ENCODE results near the gene APOA4.

DNA sequence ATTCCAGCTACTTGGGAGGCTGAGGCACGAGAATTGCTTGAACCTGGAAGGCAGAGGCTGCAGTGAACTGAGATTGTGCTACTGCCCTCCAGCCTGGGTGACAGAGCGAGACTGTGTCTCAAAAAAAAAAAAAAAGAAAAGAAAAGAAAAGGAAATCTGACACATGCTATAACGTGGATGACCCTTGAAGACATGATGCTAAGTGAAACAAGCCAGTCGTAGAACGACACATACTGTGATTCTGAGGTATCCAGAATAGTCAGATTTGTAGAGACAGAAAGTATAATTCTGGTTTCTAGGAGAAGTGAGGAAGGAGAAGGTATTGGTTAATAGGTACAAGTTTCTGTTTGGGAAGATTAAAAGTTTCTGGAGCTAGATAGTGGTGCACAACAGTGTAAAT lies 24.7 kb downstream of the APOA4 start:
- TF ChIP-seq CREM (IDR thresholded peaks at IDR 0.05) = no peak
- no peak for TF ChIP-seq CREM (CRISPR knock-in tag; IDR thresholded peaks at IDR 0.05)
- no peak for TF ChIP-seq PRDM10 (CRISPR knock-in tag; IDR thresholded peaks at IDR 0.05; ENCODE audit: low read depth)
- TF ChIP-seq MYC (CRISPR knock-in tag; IDR thresholded peaks at IDR 0.05; ENCODE audit: borderline replicate concordance) = no peak
- TF ChIP-seq, protein P1, sequence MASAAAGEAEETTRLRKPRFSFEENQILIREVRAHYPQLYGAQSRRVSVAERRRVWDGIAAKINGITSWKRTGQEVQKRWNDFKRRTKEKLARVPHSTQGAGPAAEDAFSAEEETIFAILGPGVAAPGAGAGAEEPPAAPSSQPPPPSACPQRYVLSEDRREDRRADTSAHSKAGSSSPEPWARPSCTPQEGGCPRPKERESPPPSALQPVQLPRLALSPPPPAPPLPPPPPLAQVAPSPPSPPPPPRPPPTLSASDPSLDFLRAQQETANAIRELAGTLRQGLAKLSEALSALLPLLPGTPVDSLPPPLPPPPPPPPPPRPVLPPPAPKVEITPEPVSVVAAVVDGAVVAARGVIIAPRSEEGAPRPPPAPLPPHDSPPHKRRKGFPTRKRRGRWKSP (CRISPR knock-in tag; IDR thresholded peaks at IDR 0.05) = no peak
- TF ChIP-seq CTCF (CRISPR knock-in tag; IDR thresholded peaks at IDR 0.05) = no peak
- TF ChIP-seq JUND (CRISPR knock-in tag; IDR thresholded peaks at IDR 0.05) = no peak
- no peak for TF ChIP-seq BHLHE40 (IDR thresholded peaks at IDR 0.05; ENCODE audit: low read length)
- TF ChIP-seq SNRNP70 (IDR thresholded peaks at IDR 0.05; ENCODE audit: low read depth, low read length) = no peak
- no peak for TF ChIP-seq KLF16 (CRISPR knock-in tag; IDR thresholded peaks at IDR 0.05)
- TF ChIP-seq RFX5 (IDR thresholded peaks at IDR 0.05; ENCODE audit: low read depth, low read length) = no peak
- TF ChIP-seq HOXA9 (CRISPR knock-in tag; IDR thresholded peaks at IDR 0.05; ENCODE audit: borderline replicate concordance) = no peak
- TF ChIP-seq KAT8 (CRISPR knock-in tag; IDR thresholded peaks at IDR 0.05) = no peak

Data from HepG2 (cell line).